Activated CD8-positive, alpha-beta memory T cell treated with anti-CD3 and anti-CD28 coated beads for 36 hours (primary cell): Measurements from ENCODE around the gene GYPE. TPM values are rescaled to one million over a fixed set of nuclear protein-coding genes. Genes with fewer than 3 reads are reported as not detected.

ENCODE experiments used
- total RNA-seq, 2 experiments: library from RNA; stranded (reverse); gene quantifications; one replicate each; pipeline ENCODE4 v1.2.3, GENCODE V29; 2021

GYPE gene
- total RNA-seq, 2 experiments from 2014 or later: 2.3 to 2.9 TPM

Other genes starting within 250 kb of the GYPE start
- gene FREM3, start 204.9 kb downstream of the GYPE start, total RNA-seq: not detected
- not detected for gene GYPB, start 113.8 kb upstream of the GYPE start, total RNA-seq
- gene GYPA, start 235.2 kb upstream of the GYPE start, total RNA-seq: not detected